ENCODE results near the gene NLRP6. TPM values are rescaled to one million over a fixed set of nuclear protein-coding genes. Genes with fewer than 3 reads are reported as not detected.
A peak's percentile ranks its signal among the peaks of the same experiment; 100 is the strongest.

The NLRP6 gene
- total RNA-seq, 2 donors from 2014 or later, result 1.5 to 3.2 TPM

DNA sequence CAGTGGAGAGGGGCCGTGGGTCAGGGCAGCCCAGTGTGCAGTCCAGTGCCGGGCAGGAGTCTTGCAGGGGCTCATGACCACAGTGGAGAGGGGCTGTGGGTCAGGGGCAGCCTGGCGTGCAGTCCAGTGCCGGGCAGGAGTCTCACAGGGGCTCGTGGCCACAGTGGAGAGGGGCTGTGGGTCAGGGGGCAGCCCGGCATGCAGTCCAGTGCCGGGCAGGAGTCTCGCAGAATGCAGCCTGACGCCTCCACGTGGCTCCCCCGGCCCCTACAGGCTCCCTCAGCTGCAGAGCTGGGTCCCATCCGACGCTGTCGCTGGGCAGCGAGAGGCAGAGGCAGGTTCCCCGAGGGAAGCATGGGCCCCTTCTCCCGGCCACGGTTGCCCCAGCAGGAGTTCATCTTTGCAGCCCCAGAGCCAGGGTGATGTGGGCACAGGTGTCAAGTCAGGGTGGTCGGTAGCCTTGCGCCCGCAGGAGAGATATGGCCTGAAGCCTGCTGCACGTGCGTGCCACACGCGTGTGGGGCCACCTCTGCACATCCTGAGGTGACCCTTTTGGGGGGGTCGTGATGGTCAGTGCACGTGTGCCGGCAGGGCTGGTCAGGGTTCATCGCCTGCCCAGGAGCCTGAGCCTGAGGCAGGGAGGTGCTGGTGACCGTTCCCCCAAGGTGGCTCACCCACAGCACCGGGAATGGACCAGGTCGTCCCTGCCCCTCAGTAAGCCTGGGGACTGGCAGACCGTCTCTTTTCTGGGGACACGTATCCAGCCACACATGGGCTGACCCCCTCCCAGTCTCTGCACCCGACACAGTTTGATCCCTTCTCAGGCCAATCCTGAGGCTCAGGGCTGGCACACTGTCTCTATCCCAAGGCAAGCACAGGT lies 18.2 kb downstream of the NLRP6 start:
- Mint-ChIP-seq H3K27me3 (ENCODE audit: low read depth) (peaks cover 14% of the 10 kb centered on the region), H3K27ac (no peak overlapping the region), H3K36me3 (ENCODE audit: insufficient read depth in 2 of 2) (peaks cover 0 to 2% of the 10 kb centered on the region in 2 donors), H3K4me1 (ENCODE audit: low read depth) (peaks cover 35% of the 10 kb centered on the region), H3K4me3 (no peak overlapping the region), H3K9me3 (no peaks in the 10 kb centered on the region)
- DNase-seq (peak in 1 of 2 donors; percentile 10), ATAC-seq (replicated peaks in 1 of 2) (peak in 1 of 2 donors; percentile 10)

DNA sequence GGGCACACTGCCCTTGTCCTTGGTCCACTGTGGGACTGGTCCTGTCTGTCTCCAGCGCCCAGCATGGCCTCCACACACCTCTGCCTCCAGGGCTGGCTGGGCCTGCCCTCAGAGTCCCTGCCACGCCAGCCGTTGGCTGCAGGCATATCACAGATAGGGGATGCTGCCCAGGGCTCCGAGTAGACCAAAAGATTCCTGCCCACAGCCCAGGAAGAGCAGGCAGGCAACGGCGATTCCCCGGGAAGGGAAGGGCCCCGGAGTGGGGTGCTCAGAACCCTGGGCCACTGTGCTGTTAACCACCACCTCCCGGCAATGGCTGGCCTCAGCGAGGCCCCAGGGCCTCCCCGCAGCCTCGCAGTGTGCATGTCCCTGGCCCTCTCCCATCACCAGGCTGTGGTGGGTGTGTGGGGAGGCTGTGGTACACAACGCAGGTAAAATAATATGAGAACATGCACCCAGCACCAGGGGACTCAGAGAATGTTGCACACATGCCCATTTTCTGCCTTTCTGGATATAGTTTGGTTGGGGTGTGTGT lies 18.9 kb downstream of the NLRP6 start:
- DNase-seq, result peak in 1 of 2 donors; percentile 52
- H3K4me1 Mint-ChIP-seq (ENCODE audit: low read depth), result peaks cover 37% of the 10 kb centered on the region
- H3K4me3 Mint-ChIP-seq, result peak overlapping the region in 1 of 2 donors; percentile 62
- peak; percentile 13 to 49 for ATAC-seq (replicated peaks in 1 of 2)
- H3K9me3 Mint-ChIP-seq, result no peaks in the 10 kb centered on the region
- H3K27me3 Mint-ChIP-seq (ENCODE audit: low read depth), result peaks cover 15% of the 10 kb centered on the region
- H3K27ac Mint-ChIP-seq, result no peak overlapping the region
- no peaks in the 10 kb centered on the region for H3K36me3 Mint-ChIP-seq (ENCODE audit: insufficient read depth in 2 of 2)

DNA sequence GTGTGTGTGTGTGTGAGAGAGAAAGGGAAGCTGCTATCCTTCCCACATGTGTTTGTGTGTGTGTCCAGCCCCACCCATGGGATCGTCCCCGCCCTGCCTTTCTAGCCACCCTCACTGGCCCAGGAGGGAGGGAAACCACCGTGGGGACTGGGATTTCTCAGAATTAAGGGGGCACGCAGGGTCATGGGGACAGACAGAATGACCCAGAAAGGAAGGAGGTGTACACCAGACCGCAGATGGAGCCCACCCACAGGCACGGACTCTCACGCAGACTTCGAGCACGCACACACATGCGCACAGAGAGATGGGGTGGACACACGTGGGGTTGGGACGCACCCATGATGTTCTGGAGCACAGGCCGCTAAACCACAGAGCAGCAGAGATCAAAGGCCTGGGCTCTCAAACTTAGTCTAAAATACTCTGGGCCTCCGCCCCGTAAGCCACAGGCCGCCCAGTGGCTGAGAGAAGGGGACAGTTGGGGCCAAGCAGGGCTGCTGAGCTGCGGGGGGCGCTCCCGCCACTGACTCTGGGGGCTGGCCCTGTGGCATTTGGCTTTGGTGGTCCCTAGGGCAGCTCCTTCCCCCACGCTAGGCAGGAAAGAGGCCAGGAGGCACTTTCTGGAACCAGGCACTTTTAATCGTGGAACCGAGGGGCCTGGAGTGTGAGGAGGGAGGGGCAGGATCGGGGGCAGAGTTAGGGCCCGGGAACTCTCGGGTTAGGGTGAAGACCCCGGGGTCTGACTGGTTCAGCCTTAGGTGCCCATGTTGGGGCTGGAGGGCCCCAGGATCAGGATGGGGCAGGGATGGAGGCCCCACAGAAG lies 19.6 kb downstream of the NLRP6 start:
- DNase-seq (peak in 1 of 2 donors; percentile 66), ATAC-seq (replicated peaks in 1 of 2) (peak in 1 of 2 donors; percentile 71)
- Mint-ChIP-seq H3K4me1 (ENCODE audit: low read depth) (peaks cover 43% of the 10 kb centered on the region), H3K36me3 (ENCODE audit: insufficient read depth in 2 of 2) (no peaks in the 10 kb centered on the region), H3K27ac (no peak overlapping the region), H3K27me3 (ENCODE audit: low read depth) (peaks cover 15% of the 10 kb centered on the region), H3K4me3 (peak overlapping the region in 1 of 2 donors; percentile 62), H3K9me3 (no peaks in the 10 kb centered on the region)

DNA sequence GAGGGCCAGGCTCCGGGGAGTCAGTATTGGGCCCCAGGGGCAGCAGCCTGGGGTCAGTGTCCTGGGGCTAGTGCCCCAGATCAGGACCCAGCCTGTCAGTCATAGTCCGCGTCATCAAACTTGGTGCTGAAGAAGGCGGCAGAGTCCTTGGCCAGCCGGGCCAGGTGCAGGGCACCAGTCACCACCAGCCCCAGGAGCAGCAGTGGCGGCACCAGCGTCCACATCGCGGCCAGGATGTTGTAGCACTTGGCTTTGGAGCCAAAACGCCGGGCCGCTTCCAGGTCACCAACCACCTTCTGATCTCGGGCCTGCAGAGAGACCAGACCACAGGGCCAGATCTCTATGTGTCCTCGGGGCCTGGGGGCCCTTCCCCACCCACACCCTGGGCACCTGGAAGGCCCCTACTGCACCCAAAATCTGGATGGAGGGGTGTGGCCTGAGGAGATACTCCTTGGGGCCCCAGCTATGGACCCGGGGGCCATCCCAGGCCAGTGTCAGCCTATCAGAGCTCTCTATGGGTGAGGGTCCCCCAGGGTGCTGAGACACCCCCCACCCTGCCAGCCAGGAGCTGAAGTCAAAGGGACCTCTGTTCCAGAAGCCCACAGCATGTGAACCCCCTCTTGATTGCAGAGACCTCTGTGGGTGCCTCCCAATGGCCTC lies 20.3 kb downstream of the NLRP6 start:
- ATAC-seq (replicated peaks in 1 of 2), result peak in 1 of 2 donors; percentile 2
- DNase-seq, result peak in 1 of 2 donors; percentile 15
- peaks cover 15% of the 10 kb centered on the region for H3K27me3 Mint-ChIP-seq (ENCODE audit: low read depth)
- H3K36me3 Mint-ChIP-seq (ENCODE audit: insufficient read depth in 2 of 2), result no peaks in the 10 kb centered on the region
- H3K9me3 Mint-ChIP-seq, result no peaks in the 10 kb centered on the region
- H3K4me1 Mint-ChIP-seq (ENCODE audit: low read depth), result peaks cover 51% of the 10 kb centered on the region
- no peak overlapping the region for H3K27ac Mint-ChIP-seq
- H3K4me3 Mint-ChIP-seq, result peak overlapping the region in 1 of 2 donors; percentile 62

DNA sequence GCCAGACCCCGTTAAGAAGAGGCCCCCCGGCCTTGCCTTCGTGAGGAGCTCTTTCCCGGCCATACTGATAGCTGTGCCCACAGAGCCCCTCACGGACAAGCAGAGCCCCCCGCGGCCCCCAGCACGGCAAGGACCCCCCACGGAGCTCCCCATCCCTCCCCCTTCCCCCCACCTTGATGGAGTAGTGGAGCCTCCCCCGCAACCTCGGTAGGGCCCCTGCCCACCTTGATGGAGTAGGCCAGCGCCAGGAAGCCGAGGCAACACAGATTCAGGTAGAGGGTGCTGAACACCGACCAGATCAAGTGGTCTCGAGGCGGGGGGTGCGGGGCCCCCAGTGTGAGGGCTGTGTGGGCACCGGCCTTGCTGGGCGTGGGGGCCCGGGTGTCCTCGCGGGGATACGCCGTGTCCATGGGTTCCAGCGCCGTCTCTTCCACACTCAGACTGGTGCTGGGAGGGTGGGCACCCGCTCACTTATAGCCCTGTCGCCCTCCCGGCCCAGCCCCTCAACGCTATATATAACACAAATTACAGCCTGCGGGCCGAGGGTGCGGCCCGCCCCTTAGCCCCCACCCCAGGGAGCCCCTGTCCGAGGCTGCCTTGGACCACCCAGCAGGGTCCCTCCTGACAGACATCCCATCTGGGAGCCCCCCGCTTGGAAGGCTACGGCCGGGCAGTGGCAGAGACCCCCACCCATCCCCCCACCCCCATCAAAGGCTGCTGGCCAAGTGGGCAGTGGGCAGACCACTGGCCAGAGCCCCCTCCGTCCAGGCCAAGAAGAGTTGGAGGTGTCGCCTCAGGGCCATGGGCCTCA lies 21.1 kb downstream of the NLRP6 start, which contains the start of gene IFITM5:
Gene IFITM5, minus strand, starts transcription at position 446 of the 811 bp plus-strand sequence. Its CDS starts 36 bp downstream, at position 410.
- H3K27ac Mint-ChIP-seq, result no peak within 1 kb of the TSS
- ATAC-seq (replicated peaks in 1 of 2) (no peak), DNase-seq (peak in 1 of 2 donors; percentile 5)
- peaks cover 15% of the 10 kb centered on the region for H3K27me3 Mint-ChIP-seq (ENCODE audit: low read depth)
- no peak within 1 kb of the TSS for H3K4me3 Mint-ChIP-seq
- peaks cover 53% of the 10 kb centered on the region for H3K4me1 Mint-ChIP-seq (ENCODE audit: low read depth)
- H3K9me3 Mint-ChIP-seq, result no peaks in the 10 kb centered on the region
- H3K36me3 Mint-ChIP-seq (ENCODE audit: insufficient read depth in 2 of 2), result no peaks in the 10 kb centered on the region

DNA sequence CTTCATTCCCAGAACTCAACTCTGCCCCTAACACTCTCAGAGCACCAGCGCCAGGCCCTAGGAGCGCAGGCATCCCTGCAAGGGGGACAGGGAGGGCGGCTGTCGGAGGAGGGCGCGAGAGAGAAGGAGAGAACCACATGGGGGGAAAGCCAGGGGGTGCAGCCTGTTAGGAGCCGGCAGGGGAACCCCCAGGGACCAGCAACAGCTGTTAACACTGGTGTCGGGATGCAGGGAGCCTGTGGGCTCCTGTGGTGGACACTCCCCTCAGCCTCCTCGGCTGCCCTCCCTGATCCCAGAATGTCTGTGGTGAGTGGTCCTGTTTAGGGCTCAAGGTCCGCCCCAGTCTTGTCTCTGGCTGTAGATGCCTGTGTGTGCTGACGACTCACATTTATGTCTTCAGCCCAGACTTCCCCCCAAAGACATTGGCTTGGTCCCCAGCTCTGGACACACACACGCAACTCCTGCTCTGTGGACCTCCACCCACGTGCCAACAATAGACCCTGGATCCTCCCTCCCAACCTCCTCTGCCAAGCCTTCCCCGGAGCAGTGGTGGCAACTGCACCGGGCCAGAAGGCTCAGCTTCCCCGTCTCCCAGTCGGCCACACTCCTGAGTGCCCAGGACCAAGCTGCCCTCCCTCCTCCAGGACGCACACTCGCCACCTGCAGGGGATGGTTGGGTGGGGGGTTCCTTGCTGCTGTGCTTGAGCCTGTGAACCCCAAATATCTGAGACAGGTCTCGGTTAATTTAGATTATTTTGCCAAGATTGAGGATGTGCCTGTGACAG lies 21.9 kb downstream of the NLRP6 start:
- DNase-seq, result peak in 1 of 2 donors; percentile 57
- Mint-ChIP-seq H3K4me1 (ENCODE audit: low read depth) (peaks cover 55% of the 10 kb centered on the region), H3K9me3 (no peaks in the 10 kb centered on the region), H3K4me3 (no peak overlapping the region), H3K27ac (no peak overlapping the region), H3K36me3 (ENCODE audit: insufficient read depth in 2 of 2) (no peaks in the 10 kb centered on the region), H3K27me3 (ENCODE audit: low read depth) (peaks cover 15% of the 10 kb centered on the region)
- ATAC-seq (replicated peaks in 1 of 2), result no peak

DNA sequence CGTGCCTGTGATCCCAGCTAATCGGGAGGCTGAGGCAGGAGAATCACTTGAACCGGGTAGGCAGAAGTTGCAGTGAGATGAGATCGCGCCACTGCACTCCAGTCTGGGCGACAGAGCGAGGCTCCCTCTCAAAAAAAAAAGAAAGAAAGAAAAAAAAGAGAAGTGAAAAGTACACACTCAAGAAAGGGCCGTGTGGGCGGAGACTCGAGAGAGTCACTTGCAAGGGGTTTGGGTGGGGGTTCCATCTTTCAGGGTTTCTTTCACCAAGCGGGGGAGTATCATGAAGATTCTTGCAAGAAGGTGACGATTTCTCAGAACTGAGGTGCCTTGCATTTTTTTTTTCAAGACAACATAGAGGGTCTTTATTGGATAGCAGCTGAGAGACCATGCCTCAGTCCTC lies 25.2 kb downstream of the NLRP6 start:
- Mint-ChIP-seq H3K4me3 (peak overlapping the region in 1 of 2 donors; percentile 33), H3K4me1 (ENCODE audit: low read depth) (peaks cover 64% of the 10 kb centered on the region), H3K27me3 (ENCODE audit: low read depth) (peaks cover 15% of the 10 kb centered on the region), H3K36me3 (ENCODE audit: insufficient read depth in 2 of 2) (peaks cover 2 to 4% of the 10 kb centered on the region in 2 donors), H3K27ac (no peak overlapping the region), H3K9me3 (no peaks in the 10 kb centered on the region)
- no peak for ATAC-seq (replicated peaks in 1 of 2)
- peak in 1 of 2 donors; percentile 48 for DNase-seq

DNA sequence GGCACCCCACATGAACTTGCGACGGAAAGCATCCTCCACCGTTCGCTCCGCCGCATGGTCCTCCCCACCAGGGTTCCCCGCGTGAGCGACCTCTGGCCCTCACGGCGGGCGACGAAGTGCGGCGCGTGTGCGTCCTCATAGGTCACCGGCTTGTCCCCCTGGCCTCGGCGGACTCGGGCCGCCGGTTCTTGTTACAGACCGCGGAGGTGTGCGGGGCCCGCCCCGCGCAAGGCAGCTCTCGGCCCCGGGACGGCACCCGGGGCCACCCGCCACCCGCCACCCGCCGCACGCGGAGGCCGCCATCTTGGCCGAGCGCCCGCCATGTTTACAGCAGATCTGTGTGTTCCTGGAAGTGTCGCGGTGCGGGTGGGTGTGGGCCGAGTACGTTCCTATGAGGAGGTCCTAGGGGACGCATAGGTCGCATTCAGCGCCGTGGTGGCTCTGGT lies 25.9 kb downstream of the NLRP6 start:
- H3K4me3 Mint-ChIP-seq, result peak overlapping the region in 1 of 2 donors; percentile 33
- ATAC-seq (replicated peaks in 1 of 2) (no peak), DNase-seq (no peak)
- no peak overlapping the region for H3K27ac Mint-ChIP-seq
- H3K36me3 Mint-ChIP-seq (ENCODE audit: insufficient read depth in 2 of 2), result peaks cover 6 to 8% of the 10 kb centered on the region in 2 donors
- H3K4me1 Mint-ChIP-seq (ENCODE audit: low read depth), result peaks cover 64% of the 10 kb centered on the region
- H3K9me3 Mint-ChIP-seq, result no peaks in the 10 kb centered on the region
- peaks cover 15% of the 10 kb centered on the region for H3K27me3 Mint-ChIP-seq (ENCODE audit: low read depth)

DNA sequence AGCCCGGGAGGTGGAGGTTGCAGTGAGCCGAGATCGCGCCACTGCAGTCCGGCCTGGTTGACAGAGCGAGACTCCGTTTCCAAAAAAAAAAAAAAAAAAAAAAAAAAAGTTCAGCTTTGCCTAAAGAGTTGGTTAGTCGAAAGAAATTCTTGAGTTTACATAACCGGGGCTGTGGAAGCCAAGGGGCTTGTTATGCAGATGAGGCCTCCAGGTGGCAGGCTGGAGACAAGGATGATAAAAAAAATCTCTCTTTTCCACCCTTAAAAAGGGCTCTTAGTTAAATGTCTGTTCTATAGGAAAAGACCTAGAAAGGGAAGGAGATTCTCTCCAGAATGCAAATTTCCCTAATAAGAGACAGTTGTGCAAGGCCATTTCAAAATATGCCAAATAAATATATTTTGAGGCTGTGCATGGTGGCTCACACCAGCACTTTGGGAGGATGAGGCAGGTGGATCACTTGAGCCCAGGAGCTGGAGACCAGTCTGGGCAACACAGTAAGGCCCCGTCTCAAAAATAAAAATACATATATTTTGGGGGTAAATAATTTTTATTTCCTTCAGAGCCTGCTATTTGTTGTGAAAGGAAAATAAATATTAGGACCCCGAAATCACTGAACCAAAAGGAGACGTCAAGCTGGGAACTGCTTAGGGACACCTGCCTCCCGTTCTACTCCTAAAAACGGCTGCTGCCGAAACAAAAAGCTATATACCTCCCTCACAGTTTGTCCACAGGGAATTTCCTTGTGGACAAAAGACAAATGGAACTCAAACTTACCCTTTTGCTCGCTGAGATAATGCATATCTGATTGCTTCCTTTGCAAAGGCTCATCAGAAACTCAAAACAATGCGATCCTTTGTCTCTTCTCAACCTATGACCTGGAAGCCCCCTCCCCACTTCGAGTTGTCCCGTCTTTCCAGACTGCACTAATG lies 27.0 kb downstream of the NLRP6 start:
- Mint-ChIP-seq H3K27ac (peak overlapping the region; percentile 51), H3K27me3 (ENCODE audit: low read depth) (peaks cover 13% of the 10 kb centered on the region), H3K4me1 (ENCODE audit: low read depth) (peaks cover 70% of the 10 kb centered on the region), H3K4me3 (no peak overlapping the region), H3K9me3 (no peaks in the 10 kb centered on the region), H3K36me3 (ENCODE audit: insufficient read depth in 2 of 2) (peaks cover 10 to 14% of the 10 kb centered on the region in 2 donors)
- ATAC-seq (replicated peaks in 1 of 2) (peak in 1 of 2 donors; percentile 15), DNase-seq (peak; percentile 61 to 69)

DNA sequence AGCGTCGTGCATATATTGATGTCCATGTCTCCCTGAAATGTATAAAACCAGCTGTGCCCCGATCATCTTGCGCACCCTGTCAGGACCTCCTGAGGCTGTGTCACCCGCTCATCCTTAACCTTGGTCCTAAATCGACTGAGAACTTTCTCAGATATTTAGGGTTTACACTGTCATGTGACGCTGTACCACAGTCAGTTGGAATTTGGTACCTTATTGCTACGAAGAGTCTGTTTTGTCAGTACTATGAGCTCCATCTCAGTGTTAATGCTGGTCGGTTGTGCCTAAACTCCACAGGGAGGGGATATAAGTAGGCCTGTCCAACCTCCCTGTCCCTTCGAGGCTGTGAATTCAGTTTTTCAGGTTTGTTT lies 27.6 kb downstream of the NLRP6 start:
- no peak for DNase-seq
- H3K9me3 Mint-ChIP-seq, result no peaks in the 10 kb centered on the region
- H3K27ac Mint-ChIP-seq, result no peak overlapping the region

More for the DNA sequence above, 27.6 kb downstream of the NLRP6 start:
- H3K36me3 Mint-ChIP-seq (ENCODE audit: insufficient read depth in 2 of 2), result peaks cover 10 to 14% of the 10 kb centered on the region in 2 donors
- no peak for ATAC-seq (replicated peaks in 1 of 2)
- H3K4me1 Mint-ChIP-seq (ENCODE audit: low read depth), result peaks cover 63% of the 10 kb centered on the region
- H3K4me3 Mint-ChIP-seq, result no peak overlapping the region
- peaks cover 6% of the 10 kb centered on the region for H3K27me3 Mint-ChIP-seq (ENCODE audit: low read depth)
